OCI-LY3 (cell line): Measurements from ENCODE around the gene PKD2L1.

Experiments used
- CTCF ChIP-seq: fragments of 200-600, 300-600 bp; sonication (generic); IDR thresholded peaks from 2 replicates; pipeline ENCODE4 v1.5.1; 2014; ENCODE audit warnings: antibody characterized with exemption, low read length, low read depth
- EZH2phosphoT487 ChIP-seq: fragments of 200-600 bp; shearing (Covaris generic); IDR thresholded peaks from 2 replicates; pipeline ENCODE4 v1.6.1; 2018; ENCODE audit warnings: antibody characterized with exemption, mixed run types, low read depth

- TF ChIP-seq CTCF (no peak), EZH2phosphoT487 (no peak)
Observed at GRCh38 chr10:100306861-100307260, 23.2 kb downstream of the PKD2L1 start.
